ENCODE results near the gene CENPT.

Gene CENPT

GRCh38 chr16:67842509-67843342 is 4.8 kb downstream of the CENPT start:
- H3K4me3 ChIP-seq (ENCODE audit: low read depth in 1 of 2, low read length in 2 of 2): peak overlapping the region; percentile 27 to 71; a peak in 3 of 4 replicates
- peaks cover 48% of the 10 kb centered on the region for H3K4me1 ChIP-seq (ENCODE audit: insufficient read depth, low read length)
- H3K27ac ChIP-seq (ENCODE audit: low read length): peak overlapping the region; percentile 94
- H4K20me1 ChIP-seq (ENCODE audit: insufficient read depth, low read length): peaks cover 28% of the 10 kb centered on the region
- peak overlapping the region; percentile 92 for H3K4me2 ChIP-seq (ENCODE audit: insufficient read depth, low read length)
- peak overlapping the region; percentile 89 for H2AFZ ChIP-seq (ENCODE audit: low read depth, low read length)
- peak; percentile 12 for ATAC-seq (ENCODE audit: insufficient read depth, low read depth)
- peaks cover 21% of the 10 kb centered on the region for H3K36me3 ChIP-seq (ENCODE audit: insufficient read depth, low read length)
- TF ChIP-seq CTCF (IDR thresholded peaks at IDR 0.05; ENCODE audit: borderline replicate concordance, extremely low read depth, low read length, poor library complexity, severe bottlenecking) (peak; percentile 54), EZH2 (IDR thresholded peaks at IDR 0.05; ENCODE audit: borderline replicate concordance, low read depth, low read length, severe bottlenecking) (no peak)
- H3K9me3 ChIP-seq (ENCODE audit: insufficient read depth, low read length, severe bottlenecking): no peaks in the 10 kb centered on the region
- peaks cover 49% of the 10 kb centered on the region for H3K79me2 ChIP-seq (ENCODE audit: insufficient read depth, low read length)
- H3K27me3 ChIP-seq (ENCODE audit: insufficient read depth, low read length, poor library complexity): no peaks in the 10 kb centered on the region
- peak; percentile 63 for DNase-seq
- peak overlapping the region; percentile 62 for H3K9ac ChIP-seq (ENCODE audit: low read depth, low read length)

DNA sequence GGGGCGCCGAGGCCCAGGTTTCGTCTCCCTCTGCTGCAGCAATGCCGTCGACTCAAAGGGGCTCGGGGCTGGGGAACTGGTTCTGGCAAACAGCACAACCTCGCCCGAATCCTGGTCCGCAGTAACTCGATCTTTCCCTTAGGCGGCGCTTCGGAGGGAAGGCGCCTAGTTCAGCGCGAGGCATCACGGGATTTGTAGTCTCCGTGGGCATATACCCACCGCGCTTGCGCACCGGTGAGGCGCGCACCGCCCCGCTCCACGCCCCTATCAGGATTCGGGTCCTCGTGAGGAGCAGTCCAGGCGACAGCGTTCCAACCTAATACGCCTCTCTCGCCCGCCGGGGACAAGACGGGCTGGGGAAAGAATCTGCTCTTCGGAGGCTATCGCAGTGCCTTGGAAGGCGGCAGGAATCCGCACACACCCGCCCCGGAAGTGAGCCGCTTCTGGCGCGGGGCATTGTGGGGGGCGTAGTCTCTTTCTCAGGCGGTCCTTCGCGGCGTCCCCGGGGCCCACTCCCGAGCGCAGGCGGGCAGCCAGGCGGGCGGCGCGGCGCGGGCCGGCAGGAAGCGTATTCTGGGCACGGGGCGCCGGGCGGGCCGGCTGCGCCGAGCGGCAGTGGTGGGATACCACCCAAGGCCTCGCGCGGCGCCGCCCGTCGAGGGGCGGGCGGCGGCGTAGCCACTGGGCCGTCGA is 5.5 kb downstream of the CENPT start, which contains the start of gene THAP11:
TSS of gene THAP11 (plus strand) at position 505 of the 693 bp plus-strand sequence. CDS start 235 bp downstream, outside the sequence.
- Histone ChIP-seq H3K79me2 (ENCODE audit: insufficient read depth, low read length) (peaks cover 41% of the 10 kb centered on the region), H3K27ac (ENCODE audit: low read length) (peak within 1 kb of the TSS; percentile 94), H4K20me1 (ENCODE audit: insufficient read depth, low read length) (peaks cover 21% of the 10 kb centered on the region), H3K9me3 (ENCODE audit: insufficient read depth, low read length, severe bottlenecking) (no peaks in the 10 kb centered on the region), H3K36me3 (ENCODE audit: insufficient read depth, low read length) (peaks cover 17% of the 10 kb centered on the region), H3K9ac (ENCODE audit: low read depth, low read length) (peak within 1 kb of the TSS; percentile 62), H3K4me1 (ENCODE audit: insufficient read depth, low read length) (peaks cover 46% of the 10 kb centered on the region), H3K4me3 (ENCODE audit: low read depth in 1 of 2, low read length in 2 of 2) (peak within 1 kb of the TSS; percentile 27 to 71), H3K4me2 (ENCODE audit: insufficient read depth, low read length) (peak within 1 kb of the TSS; percentile 92), H2AFZ (ENCODE audit: low read depth, low read length) (peak within 1 kb of the TSS; percentile 89), H3K27me3 (ENCODE audit: insufficient read depth, low read length, poor library complexity) (no peaks in the 10 kb centered on the region)
- TF ChIP-seq EZH2 (IDR thresholded peaks at IDR 0.05; ENCODE audit: borderline replicate concordance, low read depth, low read length, severe bottlenecking) (no peak), CTCF (IDR thresholded peaks at IDR 0.05; ENCODE audit: borderline replicate concordance, extremely low read depth, low read length, poor library complexity, severe bottlenecking) (peak; percentile 95)
- DNase-seq: peak; percentile 96
- peak; percentile 49 for ATAC-seq (ENCODE audit: insufficient read depth, low read depth)

DNA sequence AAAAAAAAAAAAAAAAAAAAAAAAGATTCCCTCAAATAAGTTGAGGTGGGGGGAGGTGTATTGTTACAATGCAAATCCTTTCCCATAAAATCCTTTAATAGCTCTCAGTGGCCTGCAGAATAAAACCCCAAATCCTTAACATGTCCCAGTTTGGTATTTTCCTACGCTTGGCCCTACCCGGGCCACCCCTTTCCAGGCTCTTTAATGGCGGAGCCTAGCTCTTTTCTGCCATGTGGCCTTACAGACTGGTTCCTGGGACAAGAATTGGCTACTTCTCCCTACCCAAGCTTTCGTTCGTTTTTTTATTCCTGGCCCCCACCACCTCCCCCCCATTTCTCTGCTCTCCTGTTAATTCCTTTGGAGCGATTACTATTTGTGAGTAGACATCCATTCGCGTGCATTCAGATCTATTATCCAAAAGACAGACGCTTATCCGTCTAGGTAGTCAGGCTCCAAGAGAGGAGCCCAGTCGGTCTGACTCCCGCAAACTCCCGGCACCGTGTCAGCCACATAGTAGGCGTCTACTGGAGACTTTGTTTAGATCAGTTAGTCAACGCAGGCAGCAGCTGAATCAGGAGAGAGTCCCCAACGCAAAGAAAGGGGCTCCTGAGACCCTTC is 6.2 kb downstream of the CENPT start:
- peak overlapping the region; percentile 94 for H3K27ac ChIP-seq (ENCODE audit: low read length)
- peaks cover 39% of the 10 kb centered on the region for H3K79me2 ChIP-seq (ENCODE audit: insufficient read depth, low read length)
- TF ChIP-seq CTCF (IDR thresholded peaks at IDR 0.05; ENCODE audit: borderline replicate concordance, extremely low read depth, low read length, poor library complexity, severe bottlenecking) (no peak), EZH2 (IDR thresholded peaks at IDR 0.05; ENCODE audit: borderline replicate concordance, low read depth, low read length, severe bottlenecking) (no peak)
- ATAC-seq (ENCODE audit: insufficient read depth, low read depth) (no peak), DNase-seq (no peak)
- no peaks in the 10 kb centered on the region for H3K9me3 ChIP-seq (ENCODE audit: insufficient read depth, low read length, severe bottlenecking)
- H3K27me3 ChIP-seq (ENCODE audit: insufficient read depth, low read length, poor library complexity): no peaks in the 10 kb centered on the region
- H3K4me2 ChIP-seq (ENCODE audit: insufficient read depth, low read length): peak overlapping the region; percentile 92
- H2AFZ ChIP-seq (ENCODE audit: low read depth, low read length): peak overlapping the region; percentile 89
- peak overlapping the region; percentile 62 for H3K9ac ChIP-seq (ENCODE audit: low read depth, low read length)
- peaks cover 21% of the 10 kb centered on the region for H4K20me1 ChIP-seq (ENCODE audit: insufficient read depth, low read length)
- H3K4me3 ChIP-seq (ENCODE audit: low read depth in 1 of 2, low read length in 2 of 2): peak overlapping the region in 1 of 2 experiments; percentile 71; a peak in 2 of 4 replicates
- peaks cover 17% of the 10 kb centered on the region for H3K36me3 ChIP-seq (ENCODE audit: insufficient read depth, low read length)
- H3K4me1 ChIP-seq (ENCODE audit: insufficient read depth, low read length): peaks cover 46% of the 10 kb centered on the region
